HG03432 (cell line): Measurements from ENCODE around the gene ARL15.
"Not testable (repeated sequence)": the region's sequence is repeated elsewhere in the genome, so short reads cannot be mapped to it uniquely, and the experiment has no call there.

Experiments used
- ATAC-seq: cut with Tn5 transposase; IDR thresholded peaks from one replicate; pipeline ENCODE4 v1.9.1; 2021; ENCODE audit warnings: mild to moderate bottlenecking, moderate library complexity; ENCODE audit not compliant: unreplicated experiment

ARL15 gene

DNA sequence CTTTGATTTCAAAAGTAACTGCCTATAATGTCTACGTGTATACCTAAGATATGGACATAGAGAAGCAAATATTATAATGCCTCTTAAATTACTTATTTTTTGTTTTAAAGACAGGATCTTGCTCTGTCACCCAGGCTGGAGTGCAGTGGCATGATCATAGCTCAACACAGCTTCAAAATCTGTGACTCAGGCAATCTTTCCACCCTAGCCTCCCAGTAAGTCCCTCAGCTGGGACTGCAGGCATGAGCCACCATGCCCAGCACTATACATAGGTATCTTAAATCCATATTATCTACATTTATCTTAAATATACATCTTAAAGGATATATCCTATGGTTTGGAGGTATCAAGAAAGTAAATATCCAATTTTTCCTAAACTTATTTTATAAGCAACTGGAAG lies 261.2 kb downstream of the ARL15 start:
- ATAC-seq, result no peak

GRCh38 chr5:54045077-54045792 lies 265.1 kb downstream of the ARL15 start:
- ATAC-seq, result no peak

DNA sequence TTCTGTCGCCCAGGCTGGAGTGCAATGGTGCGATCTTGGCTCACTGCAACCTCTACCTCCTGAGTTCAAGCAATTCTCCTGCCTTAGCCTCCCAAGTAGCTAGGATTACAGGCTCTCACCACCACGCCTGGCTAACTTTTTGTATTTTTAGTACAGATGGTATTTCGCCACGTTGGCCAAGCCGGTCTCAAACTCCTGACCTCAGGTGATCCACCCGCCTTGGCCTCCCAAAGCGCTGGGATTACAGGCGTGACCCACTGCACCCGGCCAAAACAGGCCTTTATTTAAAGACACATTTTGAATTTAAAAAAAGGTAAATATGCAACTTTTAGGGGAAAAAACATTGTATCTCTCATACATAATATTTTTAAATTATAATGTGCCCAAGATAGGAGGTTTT lies 266.1 kb downstream of the ARL15 start:
- not testable (repeated sequence) for ATAC-seq

GRCh38 chr5:54040804-54041203 lies 269.6 kb downstream of the ARL15 start:
- no peak for ATAC-seq

DNA sequence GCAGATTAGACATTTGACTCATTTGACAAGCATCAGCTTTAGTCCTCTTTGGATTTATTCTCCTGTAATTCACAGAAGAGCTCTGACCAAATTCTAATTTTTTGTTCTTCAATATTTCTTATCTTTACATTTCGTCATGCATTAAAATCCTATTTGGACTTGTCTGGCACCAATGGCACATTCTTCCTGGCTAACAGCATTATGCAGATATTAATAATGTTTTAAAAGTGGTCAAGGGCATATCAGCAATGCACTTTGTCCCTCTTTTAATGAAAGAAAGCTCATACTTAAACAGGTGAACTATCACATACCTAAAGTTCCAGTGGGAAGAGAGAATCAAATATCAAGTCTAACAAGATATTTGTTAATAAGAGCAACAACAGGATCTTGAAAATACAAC lies 270.4 kb downstream of the ARL15 start:
- no peak for ATAC-seq

- no peak for ATAC-seq
Measured at GRCh38 chr5:54037205-54037604, 273.2 kb downstream of the ARL15 start.

DNA sequence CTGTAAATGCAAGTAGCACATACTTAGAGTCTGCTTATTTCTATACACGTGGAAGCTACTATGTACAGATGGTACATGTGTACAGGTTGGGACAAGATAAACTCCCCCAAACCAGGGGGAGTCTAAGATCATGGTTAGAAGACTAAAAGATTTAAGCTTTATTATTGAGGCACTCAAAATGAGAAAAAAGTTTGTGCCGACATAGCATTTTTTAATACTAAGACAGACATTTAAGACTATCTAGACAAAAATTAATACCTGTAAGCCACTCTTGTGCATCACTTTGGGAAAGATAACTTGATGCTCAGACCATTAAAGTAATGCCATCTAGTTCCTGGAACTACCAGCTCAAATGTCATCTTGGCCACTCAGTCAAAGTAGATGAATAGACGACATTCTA lies 279.4 kb downstream of the ARL15 start:
- ATAC-seq, result no peak

DNA sequence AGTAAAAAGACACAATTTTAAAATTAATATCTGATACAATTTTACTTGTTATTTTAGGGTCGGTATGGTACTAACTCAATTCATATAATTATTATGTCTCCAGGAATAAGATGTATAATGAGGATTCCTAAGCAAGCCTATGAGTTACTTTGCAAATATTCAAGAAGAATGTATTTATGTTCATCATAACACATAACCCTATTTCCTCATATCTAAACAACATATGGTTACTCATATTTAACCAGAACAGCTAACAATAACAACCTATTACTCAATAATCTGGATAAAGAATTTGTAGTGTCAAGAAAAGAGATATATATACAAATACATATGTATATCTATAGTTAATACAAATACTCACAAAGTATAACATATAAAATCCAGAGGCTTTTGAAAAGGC lies 285.9 kb downstream of the ARL15 start:
- ATAC-seq, result no peak

- ATAC-seq, result no peak
Measured at GRCh38 chr5:54022223-54022622, 288.1 kb downstream of the ARL15 start.

DNA sequence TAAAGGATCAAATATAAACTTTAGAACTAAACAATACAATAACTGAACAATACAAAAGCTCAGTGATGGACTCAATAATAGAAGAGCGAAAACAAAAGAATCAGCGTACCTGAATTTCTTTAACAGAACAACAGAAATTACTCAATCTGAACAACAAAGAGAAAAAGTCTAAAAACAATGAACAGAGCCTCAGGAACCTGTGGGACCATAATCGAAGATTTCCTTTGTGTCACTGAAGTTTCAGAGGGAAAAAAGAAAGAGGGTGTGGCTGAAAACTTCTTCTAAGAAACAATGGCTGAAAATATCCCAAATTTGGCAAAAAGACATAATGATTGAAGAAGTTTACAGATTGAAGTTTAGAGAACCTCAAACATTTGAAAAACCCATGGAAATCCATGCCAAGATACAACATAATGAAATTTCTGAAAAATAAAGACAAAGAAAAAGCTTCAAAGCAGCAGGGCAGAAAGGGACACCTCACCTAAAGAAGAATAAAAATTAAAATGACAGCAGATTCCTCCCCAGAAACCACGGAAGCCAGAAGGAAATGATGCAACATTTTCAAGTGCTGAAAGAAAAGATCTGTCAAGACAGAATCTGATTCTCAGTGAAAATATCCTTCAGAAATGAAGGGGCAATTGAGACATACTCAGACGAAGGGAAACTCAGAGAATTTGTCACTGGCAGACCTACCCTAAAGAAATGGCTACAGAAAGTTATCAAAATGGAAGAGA lies 288.8 kb downstream of the ARL15 start:
- ATAC-seq, result no peak

- ATAC-seq, result no peak
Measured at GRCh38 chr5:54018438-54018837, 291.9 kb downstream of the ARL15 start.

DNA sequence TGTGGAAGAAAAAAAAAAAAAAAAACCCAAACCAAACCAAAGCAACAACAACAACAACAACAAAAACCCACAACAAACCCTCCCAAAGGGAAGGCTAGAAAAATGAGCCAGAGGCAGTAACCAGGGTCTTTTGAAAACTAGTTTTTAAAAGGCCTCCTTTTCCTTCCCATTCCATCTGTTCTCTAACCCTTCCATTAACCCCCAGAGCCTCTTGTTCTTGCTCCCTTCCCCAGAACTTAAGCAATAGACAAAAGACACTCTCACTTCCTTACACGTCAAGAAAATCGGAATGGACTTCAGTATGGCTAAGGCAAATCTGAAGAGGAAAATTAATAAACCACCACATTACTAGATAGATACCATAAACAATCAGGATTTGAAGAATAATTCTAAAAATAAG lies 292.8 kb downstream of the ARL15 start:
- ATAC-seq, result no peak

GRCh38 chr5:54013556-54014194 lies 296.7 kb downstream of the ARL15 start:
- no peak for ATAC-seq

DNA sequence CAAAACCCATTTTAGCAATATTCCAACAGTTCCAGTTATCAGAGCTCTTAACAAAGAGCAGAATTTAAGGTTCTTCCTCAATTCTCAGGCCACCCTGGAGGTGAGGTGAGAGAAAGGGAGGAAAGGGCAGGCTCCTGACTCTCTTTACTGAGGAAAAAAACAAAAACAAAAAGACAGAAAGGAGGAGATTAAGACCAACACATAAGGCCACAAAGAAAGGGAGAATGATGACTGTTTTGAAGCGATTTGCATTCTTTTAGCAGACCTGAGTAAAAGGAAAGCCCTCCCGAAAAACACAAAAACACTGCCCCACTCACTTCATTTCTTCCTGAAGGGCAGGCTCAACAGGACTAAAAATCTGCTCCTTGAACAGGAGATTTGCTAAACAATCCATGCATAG lies 300.5 kb downstream of the ARL15 start:
- ATAC-seq, result no peak

DNA sequence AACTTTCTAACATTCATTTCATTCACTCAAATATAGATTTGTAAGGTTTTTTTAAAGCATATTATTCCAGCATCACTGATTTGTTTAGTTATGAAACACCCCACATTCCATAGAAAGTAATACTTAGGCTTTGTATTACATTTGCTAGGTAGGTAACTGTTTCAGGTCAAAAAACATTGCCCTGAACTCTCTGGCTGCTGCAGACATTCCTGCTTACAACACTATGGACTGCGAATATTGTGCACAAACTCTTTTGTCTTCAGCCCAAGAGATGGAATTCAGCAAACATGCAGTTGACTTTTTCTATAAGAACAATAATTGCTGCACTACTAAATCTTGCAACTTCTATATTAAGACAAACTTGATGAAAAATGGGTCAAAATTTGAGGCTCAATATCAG lies 301.0 kb downstream of the ARL15 start:
- no peak for ATAC-seq

GRCh38 chr5:54007827-54008777 lies 302.3 kb downstream of the ARL15 start:
- no peak for ATAC-seq

- ATAC-seq, result no peak
Measured at GRCh38 chr5:54004697-54005096, 305.7 kb downstream of the ARL15 start.

DNA sequence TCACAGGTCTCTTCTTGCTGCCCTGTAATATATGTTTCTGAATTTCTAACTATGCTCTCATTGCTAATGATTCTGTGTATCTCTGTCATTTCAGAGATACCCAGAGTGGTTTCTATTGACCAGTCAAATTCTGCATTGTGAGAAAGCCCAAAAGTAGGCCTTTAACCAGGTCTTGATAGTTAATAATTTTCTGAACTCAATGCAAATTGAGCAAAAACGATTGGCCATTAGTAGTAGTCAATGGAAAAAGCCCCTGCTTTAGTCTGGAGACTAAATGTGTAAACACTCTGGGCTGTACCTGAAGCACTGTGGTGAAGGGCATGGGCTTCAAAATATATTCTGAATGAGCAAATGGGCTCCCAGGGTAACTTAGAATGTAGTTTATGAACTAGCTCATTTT lies 307.6 kb downstream of the ARL15 start:
- no peak for ATAC-seq

- ATAC-seq, result no peak
Measured at GRCh38 chr5:54001976-54002775, 308.2 kb downstream of the ARL15 start.

DNA sequence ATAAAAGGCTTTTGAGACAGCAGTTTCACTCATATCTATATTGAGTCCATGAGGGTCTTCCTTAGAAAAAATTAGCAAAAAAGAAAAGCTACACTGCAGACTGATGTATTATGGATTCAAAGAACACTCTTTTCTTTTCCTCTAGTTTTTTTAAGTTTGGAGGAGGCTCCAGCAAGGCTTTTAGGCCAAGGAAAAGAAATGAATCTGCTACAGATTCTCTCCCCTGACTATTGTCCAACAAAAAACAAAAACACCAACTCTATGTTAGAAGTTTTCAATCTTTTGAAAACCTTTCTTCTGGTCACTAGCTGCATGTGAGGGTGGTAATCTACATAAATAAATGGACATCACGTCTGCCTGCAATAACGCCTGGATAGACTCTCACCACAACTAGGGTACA lies 310.4 kb downstream of the ARL15 start:
- ATAC-seq, result no peak
